ENCODE results near the gene SPIN1. TPM values are rescaled to one million over a fixed set of nuclear protein-coding genes. Genes with fewer than 3 reads are reported as not detected.

SPIN1 gene
- total RNA-seq, 1 donor from 2014 or later, result 11.6 TPM

DNA sequence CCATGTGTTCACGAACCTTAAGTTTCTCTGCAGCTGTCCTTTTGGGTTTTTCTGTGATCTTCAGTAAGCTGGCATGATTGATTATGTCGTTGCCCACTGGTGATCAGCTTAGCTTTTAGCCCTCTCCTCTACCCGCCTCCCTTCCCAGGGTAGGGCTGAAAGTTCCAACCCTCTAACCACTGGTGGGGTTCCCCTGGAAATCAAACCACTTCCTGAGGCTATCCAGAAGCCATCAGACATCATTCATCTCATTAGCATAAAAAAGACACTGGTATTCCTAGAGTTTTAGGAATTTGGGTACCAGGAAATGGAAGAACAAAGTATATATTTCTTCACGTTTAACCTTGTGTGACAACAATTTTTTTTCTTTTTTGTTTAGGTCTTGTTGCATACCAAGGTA lies 29.8 kb downstream of the SPIN1 start:
- intact Hi-C loops (cut with DNase I), result no loop called here
- no peaks in the 10 kb centered on the region for H3K4me1 ChIP-seq
- TF ChIP-seq CTCF (IDR thresholded peaks at IDR 0.05), result no peak
- no peak for DNase-seq (ENCODE audit: low spot score in 2 of 2)
- no peaks in the 10 kb centered on the region for H3K27me3 ChIP-seq
- H3K4me3 ChIP-seq, result no peak overlapping the region
- H3K9me3 ChIP-seq, result peaks cover 14 to 34% of the 10 kb centered on the region in 2 donors
- peaks cover 17 to 35% of the 10 kb centered on the region in 2 donors for H3K36me3 ChIP-seq
- no peak overlapping the region for H3K27ac ChIP-seq

- no peak overlapping the region for H3K4me3 ChIP-seq
- no peak for DNase-seq (ENCODE audit: low spot score in 2 of 2)
- H3K27me3 ChIP-seq, result no peaks in the 10 kb centered on the region
- H3K4me1 ChIP-seq, result no peaks in the 10 kb centered on the region
- TF ChIP-seq CTCF (IDR thresholded peaks at IDR 0.05), result no peak
- peaks cover 17 to 26% of the 10 kb centered on the region in 2 donors for H3K36me3 ChIP-seq
- peaks cover 14 to 28% of the 10 kb centered on the region in 2 donors for H3K9me3 ChIP-seq
- intact Hi-C loops (cut with DNase I), result no loop called here
- no peak overlapping the region for H3K27ac ChIP-seq
Measured at GRCh38 chr9:88418715-88419540, 30.7 kb downstream of the SPIN1 start.

DNA sequence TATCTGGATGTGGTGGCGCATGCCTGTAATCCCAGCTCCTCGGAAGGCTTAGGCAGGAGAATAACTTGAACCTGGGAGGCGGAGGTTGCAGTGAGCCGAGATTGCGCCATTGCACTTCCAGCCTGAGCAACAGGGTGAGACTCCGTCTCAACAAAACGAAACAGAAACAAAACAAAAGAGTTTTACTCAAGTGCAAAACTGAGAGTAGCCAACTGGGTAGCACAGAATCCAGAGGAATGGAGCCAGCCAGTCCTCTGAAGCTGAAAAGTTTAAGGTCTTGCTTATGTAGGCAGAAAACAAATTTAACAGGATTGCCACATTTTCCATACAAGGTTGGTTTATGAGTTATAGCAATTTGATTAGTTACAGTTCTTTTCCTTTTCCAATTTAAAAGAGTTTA lies 32.0 kb downstream of the SPIN1 start:
- no peak for TF ChIP-seq CTCF (IDR thresholded peaks at IDR 0.05)
- Histone ChIP-seq H3K4me1 (no peaks in the 10 kb centered on the region), H3K36me3 (peaks cover 17 to 26% of the 10 kb centered on the region in 2 donors), H3K4me3 (no peak overlapping the region), H3K27me3 (no peaks in the 10 kb centered on the region), H3K9me3 (peaks cover 14 to 26% of the 10 kb centered on the region in 2 donors), H3K27ac (no peak overlapping the region)
- intact Hi-C loops (cut with DNase I), result no loop called here
- DNase-seq (ENCODE audit: low spot score in 2 of 2), result no peak

- H3K36me3 ChIP-seq, result peaks cover 17 to 28% of the 10 kb centered on the region in 2 donors
- peaks cover 0 to 2% of the 10 kb centered on the region in 2 donors for H3K4me1 ChIP-seq
- no peak for TF ChIP-seq CTCF (IDR thresholded peaks at IDR 0.05)
- intact Hi-C loops (cut with DNase I), result no loop called here
- H3K4me3 ChIP-seq, result no peak overlapping the region
- H3K9me3 ChIP-seq, result peaks cover 14 to 26% of the 10 kb centered on the region in 2 donors
- DNase-seq (ENCODE audit: low spot score in 2 of 2), result no peak
- H3K27me3 ChIP-seq, result no peaks in the 10 kb centered on the region
- no peak overlapping the region for H3K27ac ChIP-seq
Measured at GRCh38 chr9:88421348-88421747, 33.1 kb downstream of the SPIN1 start.

DNA sequence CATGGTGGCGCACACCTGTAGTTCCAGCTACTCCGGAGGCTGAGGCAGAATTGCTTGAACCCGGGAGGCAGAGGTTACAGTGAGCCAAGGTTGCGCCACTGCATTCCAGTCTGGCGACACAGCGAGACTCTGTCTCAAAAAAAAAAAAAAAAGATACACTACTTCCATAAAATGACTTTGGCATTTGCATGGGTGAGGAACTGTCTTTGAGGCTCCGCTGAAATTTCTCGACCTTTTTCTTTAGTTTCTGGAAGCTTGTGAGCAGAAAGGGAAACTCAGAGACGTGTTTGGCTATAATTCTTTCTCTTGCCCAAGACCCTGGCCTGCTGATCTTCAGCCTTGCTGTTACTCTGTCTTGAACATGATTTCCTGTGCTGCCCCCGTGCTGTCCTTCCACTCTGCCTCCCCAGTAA lies 37.3 kb downstream of the SPIN1 start:
- intact Hi-C loops (cut with DNase I), result no loop called here
- peaks cover 12 to 31% of the 10 kb centered on the region in 2 donors for H3K36me3 ChIP-seq
- DNase-seq (ENCODE audit: low spot score in 2 of 2), result no peak
- H3K27ac ChIP-seq, result no peak overlapping the region
- H3K4me3 ChIP-seq, result no peak overlapping the region
- H3K4me1 ChIP-seq, result peaks cover 0 to 2% of the 10 kb centered on the region in 2 donors
- no peaks in the 10 kb centered on the region for H3K9me3 ChIP-seq
- H3K27me3 ChIP-seq, result no peaks in the 10 kb centered on the region
- no peak for TF ChIP-seq CTCF (IDR thresholded peaks at IDR 0.05)
